ENCODE data around the gene KRTAP10-7.
"Not testable (repeated sequence)": the region's sequence is repeated elsewhere in the genome, so short reads cannot be mapped to it uniquely, and the experiment has no call there.

The KRTAP10-7 gene

DNA sequence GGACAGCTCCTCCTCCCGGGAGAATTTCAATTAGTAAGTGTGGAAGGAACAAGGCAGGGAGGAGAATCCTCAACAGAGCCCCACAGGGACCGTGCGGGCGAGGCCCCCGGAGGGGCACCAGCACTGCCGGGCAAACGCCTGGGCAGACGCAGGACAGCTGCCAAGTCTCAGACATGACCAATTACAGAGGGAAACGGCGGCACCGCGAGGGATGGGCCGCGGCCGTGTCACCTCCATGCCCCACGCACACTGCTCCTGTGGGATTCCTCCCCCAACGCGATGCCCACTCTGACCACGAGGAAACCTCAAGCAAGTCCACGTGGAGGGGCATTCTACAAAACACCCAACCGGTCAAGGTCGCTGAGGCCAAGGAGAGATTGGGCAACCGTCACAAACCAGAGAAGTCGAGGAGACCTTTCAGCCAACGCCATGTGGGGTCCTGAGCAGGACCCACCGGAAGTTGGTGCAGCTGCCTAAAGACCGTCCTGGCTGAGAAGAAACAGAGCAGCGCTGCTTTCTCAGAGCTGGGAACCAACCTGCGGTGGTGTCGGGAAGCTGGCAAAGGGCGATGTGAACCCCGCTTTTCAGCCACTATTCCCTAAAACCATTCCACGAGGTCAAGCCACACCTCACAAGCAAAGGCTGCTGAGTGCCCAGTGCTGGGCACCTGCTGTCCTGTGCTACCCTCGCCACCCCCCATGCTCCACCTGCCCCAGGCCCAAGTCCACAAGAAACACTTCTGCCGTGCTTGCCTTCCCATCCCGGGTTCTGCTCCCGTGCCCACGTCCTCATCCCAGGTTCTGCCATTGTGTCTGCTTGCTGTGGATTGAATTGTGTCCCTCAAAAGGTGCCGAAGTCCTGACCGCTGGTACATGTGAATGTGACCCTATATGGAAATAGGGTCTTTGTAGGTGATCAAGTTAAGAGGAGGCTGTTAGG lies 28.3 kb upstream of the KRTAP10-7 start:
- no peak for DNase-seq (ENCODE audit: low spot score)

- DNase-seq (ENCODE audit: low spot score) = no peak
These were observed 27.3 kb upstream of the KRTAP10-7 start for GRCh38 chr21:44572959-44573583.

GRCh38 chr21:44573630-44574456 lies 26.6 kb upstream of the KRTAP10-7 start, which contains the start of gene KRTAP10-4:
Gene KRTAP10-4, plus strand, starts transcription at chr21:44573729. Its CDS starts 30 bp downstream, at chr21:44573759.
- DNase-seq (ENCODE audit: low spot score) = not testable (repeated sequence)

DNA sequence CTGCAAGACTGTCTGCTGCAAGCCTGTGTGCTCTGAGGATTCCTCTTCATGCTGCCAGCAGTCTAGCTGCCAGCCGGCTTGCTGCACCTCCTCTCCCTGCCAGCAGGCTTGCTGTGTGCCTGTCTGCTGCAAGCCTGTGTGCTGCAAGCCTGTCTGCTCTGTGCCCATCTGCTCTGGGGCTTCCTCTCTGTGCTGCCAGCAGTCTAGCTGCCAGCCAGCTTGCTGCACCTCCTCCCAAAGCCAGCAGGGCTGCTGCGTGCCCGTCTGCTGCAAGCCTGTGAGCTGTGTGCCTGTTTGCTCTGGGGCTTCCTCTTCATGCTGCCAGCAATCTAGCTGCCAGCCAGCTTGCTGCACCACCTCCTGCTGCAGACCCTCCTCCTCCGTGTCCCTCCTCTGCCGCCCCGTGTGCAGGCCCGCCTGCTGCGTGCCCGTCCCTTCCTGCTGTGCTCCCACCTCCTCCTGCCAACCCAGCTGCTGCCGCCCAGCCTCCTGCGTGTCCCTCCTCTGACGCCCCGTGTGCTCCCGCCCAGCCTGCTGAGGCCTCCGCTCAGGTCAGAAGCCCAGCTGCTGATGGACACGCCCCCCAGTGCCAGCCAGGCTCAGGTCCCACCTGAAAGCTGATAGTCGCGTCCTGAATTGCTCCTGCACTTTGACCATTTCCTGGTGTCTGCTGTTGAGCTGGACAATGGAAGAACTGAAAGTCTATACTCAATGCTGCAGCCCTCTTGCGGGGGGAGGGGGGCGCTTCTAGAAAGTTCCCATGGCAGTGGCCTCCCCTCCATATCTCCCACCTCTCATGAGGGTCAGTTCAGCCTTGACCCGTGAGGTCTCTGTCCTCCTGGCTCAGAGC lies 25.7 kb upstream of the KRTAP10-7 start:
- DNase-seq (ENCODE audit: low spot score) = no peak

GRCh38 chr21:44575307-44576024 lies 24.9 kb upstream of the KRTAP10-7 start:
- DNase-seq (ENCODE audit: low spot score) = no peak

DNA sequence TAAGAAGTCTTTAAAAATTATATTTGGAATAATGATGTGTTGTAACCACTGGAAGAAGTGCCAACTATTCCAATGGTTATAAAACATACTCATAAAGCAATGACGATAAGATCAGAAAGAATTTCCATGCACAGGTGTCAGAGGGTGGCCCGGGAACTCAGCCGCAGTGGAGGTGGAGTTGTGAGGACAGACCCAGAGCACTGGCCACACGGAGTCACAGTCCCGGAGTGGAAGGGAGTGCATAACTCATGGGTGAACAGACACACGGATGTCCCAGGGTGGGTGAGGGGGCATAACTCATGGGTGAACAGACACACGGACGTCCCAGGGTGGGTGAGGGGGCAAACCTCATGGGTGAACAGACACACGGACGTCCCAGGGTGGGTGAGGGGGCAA lies 24.4 kb upstream of the KRTAP10-7 start:
- no peak for DNase-seq (ENCODE audit: low spot score)

DNA sequence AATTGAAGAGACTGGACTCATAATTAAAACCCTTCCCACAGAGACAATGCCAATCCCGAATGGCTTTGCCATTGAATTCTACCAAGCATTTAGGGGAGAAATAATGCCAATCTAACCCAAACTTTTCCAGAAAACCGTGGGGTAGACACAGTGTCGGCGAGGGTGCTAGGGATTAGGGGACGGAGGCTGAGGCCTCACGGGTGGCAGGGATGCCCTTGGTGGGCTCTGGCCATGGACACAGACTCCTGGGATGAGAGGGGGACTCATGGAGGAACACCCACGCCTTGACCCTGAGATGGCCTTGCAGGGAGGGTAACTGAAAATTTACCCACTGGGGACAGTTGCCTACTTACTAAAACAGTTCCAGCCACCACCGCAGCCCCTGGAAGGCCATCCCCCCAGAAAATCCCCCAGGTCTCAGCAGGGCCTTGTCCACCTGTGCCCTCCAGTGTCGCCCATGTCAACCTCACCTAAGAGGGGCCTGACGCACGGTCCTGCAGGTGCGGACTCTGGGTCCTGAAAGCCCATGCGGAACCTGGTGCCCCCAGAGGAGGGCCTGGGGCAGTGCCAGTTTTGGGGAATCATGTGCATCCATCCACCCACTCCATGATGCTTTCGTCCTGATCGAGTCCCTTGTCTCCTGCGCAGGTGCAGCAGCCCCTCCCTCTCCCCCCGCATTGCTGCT lies 21.9 kb upstream of the KRTAP10-7 start:
- DNase-seq (ENCODE audit: low spot score) = no peak

DNA sequence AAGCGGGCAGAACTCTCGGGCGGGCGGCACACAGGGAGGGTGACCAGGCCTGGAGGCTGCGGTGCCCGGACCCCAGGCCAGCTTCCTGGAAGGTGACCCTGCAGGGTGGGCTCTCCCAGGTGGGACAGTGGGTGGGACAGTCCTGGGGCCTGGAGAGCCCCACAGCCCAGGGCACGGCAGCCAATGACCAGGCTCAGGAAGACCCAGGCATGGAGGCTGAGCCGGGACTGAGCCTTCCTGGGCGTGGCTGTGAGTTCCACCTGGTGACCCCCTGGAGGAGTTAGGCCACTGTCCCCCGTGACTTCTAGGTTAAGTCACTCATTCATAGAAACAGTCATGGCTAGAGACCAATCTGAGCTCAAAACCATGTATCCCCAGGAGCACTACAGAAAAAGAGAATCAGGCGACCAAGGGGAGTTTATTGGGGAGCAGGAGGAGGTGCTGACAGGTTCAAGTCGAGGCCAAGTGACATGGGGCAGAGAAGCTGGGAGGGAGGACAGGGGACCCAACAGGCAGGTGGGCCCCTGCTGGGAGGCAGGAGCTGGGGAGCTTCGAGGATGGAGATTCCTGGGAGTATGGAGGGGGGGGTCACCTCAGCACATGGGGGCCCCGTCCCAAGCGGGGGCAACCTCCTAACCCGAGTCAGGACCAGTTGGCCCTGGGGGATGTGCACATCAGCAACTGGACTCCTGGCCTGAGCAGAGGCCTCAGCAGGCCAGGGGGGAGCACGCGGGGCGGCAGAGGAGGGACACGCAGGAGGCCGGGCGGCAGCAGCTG lies 21.2 kb upstream of the KRTAP10-7 start:
- no peak for DNase-seq (ENCODE audit: low spot score)

DNA sequence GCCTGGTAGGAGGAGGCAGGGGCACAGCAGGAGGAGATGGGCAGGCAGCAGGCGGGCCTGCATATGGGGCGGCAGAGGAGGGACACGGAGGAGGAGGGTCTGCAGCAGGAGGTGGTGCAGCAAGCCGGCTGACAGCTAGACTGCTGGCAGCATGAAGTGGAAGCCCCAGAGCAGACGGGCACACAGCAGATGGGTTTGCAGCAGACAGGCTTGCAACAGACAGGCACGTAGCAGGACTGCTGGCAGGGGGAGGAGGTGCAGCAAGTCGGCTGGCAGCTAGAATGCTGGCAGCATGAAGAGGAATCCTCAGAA lies 20.6 kb upstream of the KRTAP10-7 start:
- DNase-seq (ENCODE audit: low spot score) = no peak

- not testable (repeated sequence) for DNase-seq (ENCODE audit: low spot score)
These were observed 20.1 kb upstream of the KRTAP10-7 start, which contains the start of gene KRTAP10-5 for GRCh38 chr21:44580231-44580821. Gene KRTAP10-5, minus strand, starts transcription at chr21:44580604. Its CDS starts 26 bp downstream, at chr21:44580578.

- no peak for DNase-seq (ENCODE audit: low spot score)
These were observed 19.2 kb upstream of the KRTAP10-7 start for GRCh38 chr21:44581158-44581557.

GRCh38 chr21:44582055-44582454 lies 18.3 kb upstream of the KRTAP10-7 start:
- DNase-seq (ENCODE audit: low spot score) = no peak

- DNase-seq (ENCODE audit: low spot score) = no peak
These were observed 17.2 kb upstream of the KRTAP10-7 start for GRCh38 chr21:44583089-44583799.

- DNase-seq (ENCODE audit: low spot score) = no peak
These were observed 16.6 kb upstream of the KRTAP10-7 start for GRCh38 chr21:44583800-44584147.

DNA sequence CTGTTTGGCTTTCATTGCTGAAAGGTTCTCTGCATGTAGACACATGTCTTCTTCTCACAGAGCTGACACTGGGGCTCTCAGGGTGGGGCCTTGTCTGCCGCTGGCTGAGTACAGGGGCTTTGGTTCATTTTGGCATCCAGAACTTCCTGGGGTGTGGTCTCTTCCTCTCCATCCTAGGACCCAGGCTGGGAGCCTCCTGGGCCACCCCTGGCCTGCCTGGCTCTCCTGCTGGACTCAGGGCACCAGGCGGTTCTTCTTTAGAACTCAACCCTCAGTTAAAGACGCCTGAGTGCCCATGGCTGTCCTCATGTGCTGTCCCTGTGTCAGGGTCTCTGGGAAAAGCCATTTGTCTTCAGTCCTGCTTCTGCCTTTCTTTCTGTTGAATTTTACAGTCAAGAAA lies 14.5 kb upstream of the KRTAP10-7 start:
- no peak for DNase-seq (ENCODE audit: low spot score)

GRCh38 chr21:44589094-44589493 lies 11.3 kb upstream of the KRTAP10-7 start:
- no peak for DNase-seq (ENCODE audit: low spot score)

DNA sequence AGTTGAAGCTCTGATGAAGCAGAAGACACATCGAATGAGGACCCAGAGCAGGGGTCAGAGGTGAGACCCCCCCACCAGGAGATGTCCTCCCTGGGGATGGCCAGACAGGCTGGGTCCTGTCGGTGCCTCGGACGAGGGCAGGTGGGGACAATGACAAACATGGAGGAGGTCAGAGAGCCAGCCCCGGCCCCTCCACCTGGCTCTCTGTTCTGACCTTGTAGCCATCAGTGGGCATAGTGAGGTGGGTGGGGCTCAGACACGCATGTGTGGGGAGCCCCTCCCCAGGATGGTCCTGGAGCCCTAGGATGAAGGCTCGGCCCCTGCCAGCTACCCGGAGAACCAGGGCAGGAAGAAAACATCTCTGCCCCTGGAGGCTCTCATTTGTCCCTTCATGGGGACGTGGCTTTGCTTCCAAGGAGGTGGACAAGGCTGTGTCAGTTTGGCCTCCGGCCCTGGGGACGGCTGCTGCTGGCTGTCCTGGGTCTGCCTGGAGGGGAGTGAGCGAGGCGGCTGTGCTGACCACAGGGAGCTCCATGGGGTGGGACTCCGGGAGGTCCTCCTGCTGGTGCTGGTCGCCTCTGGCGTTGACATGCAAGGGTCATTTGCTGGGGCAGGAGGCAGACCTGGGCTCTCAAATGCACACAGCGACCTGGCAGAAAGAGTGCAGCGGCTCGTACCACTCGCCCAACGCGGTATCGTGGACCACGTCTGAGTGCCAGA lies 10.7 kb upstream of the KRTAP10-7 start:
- no peak for DNase-seq (ENCODE audit: low spot score)

- no peak for DNase-seq (ENCODE audit: low spot score)
These were observed 10.1 kb upstream of the KRTAP10-7 start for GRCh38 chr21:44590311-44590721.
